ENCODE measurements around the gene MOBP. TPM values are rescaled to one million over a fixed set of nuclear protein-coding genes. Genes with fewer than 3 reads are reported as not detected.
"Not testable (repeated sequence)": the region's sequence is repeated elsewhere in the genome, so short reads cannot be mapped to it uniquely, and the experiment has no call there.

The MOBP gene, protein sequence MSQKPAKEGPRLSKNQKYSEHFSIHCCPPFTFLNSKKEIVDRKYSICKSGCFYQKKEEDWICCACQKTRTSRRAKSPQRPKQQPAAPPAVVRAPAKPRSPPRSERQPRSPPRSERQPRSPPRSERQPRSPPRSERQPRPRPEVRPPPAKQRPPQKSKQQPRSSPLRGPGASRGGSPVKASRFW
- not detected for polyA plus RNA-seq (2012; ENCODE audit: insufficient read depth, insufficient read length, low read depth)

DNA sequence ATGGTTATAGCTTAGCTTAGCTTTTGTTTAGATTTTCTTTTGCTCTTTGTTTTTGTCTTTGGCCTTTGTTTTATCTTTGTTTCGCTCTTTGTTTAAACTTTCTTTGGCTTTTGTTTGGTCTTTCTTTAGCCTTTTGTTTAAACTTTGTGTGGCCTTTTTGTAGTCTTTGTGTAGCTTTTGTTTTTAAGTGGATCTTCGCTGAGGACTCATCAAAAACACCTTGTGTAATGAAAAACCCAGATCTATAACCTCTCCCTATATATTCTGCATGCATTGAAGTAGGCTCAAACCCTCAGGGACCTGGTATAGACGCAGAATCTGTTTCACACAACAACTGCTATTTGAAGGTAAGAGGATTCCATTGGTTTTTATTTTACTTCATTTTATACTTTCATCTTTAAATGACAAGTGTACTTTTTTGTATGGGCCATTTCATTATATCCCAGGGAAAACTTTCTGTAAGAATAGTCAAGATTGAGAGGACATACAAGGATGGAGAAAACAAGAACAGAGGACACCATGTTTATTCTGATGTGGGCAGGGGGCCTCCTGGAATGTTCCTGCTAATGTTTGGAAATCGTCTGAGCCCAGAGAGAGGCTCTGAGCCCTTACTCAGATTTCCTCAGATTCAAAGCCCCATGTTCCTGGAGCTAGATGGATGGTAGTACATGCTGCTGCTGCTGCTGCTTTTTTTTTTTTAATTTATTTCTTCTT lies at the start of gene MOBP:
TSS of gene MOBP (plus strand) at position 287 of the 714 bp plus-strand sequence. CDS start 34,390 bp downstream, outside the sequence.
- no peak for DNase-seq
- TF ChIP-seq CTCF (IDR thresholded peaks at IDR 0.05; ENCODE audit: low read depth, low read length) = no peak
- H3K27me3 ChIP-seq = no peaks in the 10 kb centered on the region

DNA sequence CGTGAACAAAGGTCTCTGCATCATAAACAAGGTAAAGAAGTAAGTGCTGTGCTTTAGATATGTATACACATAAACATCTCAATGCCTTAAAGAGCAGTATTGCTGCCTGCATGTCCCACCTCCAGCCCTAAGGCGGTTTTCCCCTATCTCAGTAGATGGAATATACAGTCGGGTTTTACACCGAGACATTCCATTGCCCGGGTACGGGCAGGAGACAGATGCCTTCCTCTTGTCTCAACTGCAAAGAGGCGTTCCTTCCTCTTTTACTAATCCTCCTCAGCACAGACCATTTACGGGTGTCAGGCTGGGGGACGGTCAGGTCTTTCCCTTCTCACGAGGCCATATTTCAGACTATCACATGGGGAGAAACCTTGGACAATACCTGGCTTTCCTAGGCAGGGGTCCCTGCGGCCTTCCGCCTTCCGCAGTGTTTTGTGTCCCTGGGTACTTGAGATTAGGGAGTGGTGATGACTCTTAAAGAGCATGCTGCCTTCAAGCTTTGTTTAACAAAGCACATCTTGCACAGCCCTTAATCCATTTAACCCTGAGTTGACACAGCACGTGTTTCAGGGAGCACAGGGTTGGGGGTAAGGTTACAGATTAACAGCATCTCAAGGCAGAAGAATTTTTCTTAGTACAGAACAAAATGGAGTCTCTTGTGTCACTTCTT lies 48.8 kb upstream of the MOBP start:
- DNase-seq; H3K27me3 ChIP-seq; H3K4me1 ChIP-seq; H3K9me3 ChIP-seq; H3K36me3 ChIP-seq; H3K4me3 ChIP-seq (ENCODE audit: low read depth, low read length): not testable (repeated sequence)

More for the DNA sequence above, at the start of gene MOBP:
- H3K4me1 ChIP-seq = no peaks in the 10 kb centered on the region
- no peaks in the 10 kb centered on the region for H3K9me3 ChIP-seq
- H3K4me3 ChIP-seq (ENCODE audit: low read depth, low read length) = no peak within 1 kb of the TSS
- H3K36me3 ChIP-seq = no peaks in the 10 kb centered on the region

- Histone ChIP-seq H3K4me1 (peaks cover 2% of the 10 kb centered on the region; the same call in 1 of the 2 replicates), H3K4me3 (ENCODE audit: low read depth, low read length) (no peak overlapping the region), H3K36me3 (no peaks in the 10 kb centered on the region), H3K9me3 (no peaks in the 10 kb centered on the region), H3K27me3 (no peaks in the 10 kb centered on the region)
- no peak for TF ChIP-seq CTCF (IDR thresholded peaks at IDR 0.05; ENCODE audit: low read depth, low read length)
- DNase-seq = no peak
Measured at GRCh38 chr3:39419742-39420315, 47.7 kb upstream of the MOBP start.

DNA sequence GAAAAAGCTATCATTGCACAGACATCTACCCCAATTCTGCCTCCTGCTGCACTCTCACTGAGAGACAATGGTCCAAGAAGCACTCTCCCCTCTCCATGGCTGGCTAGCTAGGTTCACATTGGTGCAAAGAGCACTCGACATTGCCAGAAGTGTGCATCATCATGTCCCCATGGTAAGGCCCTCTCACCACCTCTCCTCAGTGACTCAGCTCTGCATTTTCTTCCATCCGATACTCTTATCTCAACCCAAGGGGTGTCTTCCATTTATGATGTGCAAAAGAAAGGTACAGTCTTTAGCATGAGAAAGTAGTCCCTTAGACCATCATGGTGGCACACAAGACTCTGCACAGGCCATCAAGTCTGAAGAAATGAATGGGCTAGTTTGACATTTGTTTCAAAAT lies 46.9 kb upstream of the MOBP start:
- Histone ChIP-seq H3K4me1 (peaks cover 2% of the 10 kb centered on the region; the same call in 1 of the 2 replicates), H3K27me3 (no peaks in the 10 kb centered on the region), H3K4me3 (ENCODE audit: low read depth, low read length) (no peak overlapping the region), H3K9me3 (no peaks in the 10 kb centered on the region), H3K36me3 (no peaks in the 10 kb centered on the region)
- DNase-seq = no peak
- TF ChIP-seq CTCF (IDR thresholded peaks at IDR 0.05; ENCODE audit: low read depth, low read length) = no peak

DNA sequence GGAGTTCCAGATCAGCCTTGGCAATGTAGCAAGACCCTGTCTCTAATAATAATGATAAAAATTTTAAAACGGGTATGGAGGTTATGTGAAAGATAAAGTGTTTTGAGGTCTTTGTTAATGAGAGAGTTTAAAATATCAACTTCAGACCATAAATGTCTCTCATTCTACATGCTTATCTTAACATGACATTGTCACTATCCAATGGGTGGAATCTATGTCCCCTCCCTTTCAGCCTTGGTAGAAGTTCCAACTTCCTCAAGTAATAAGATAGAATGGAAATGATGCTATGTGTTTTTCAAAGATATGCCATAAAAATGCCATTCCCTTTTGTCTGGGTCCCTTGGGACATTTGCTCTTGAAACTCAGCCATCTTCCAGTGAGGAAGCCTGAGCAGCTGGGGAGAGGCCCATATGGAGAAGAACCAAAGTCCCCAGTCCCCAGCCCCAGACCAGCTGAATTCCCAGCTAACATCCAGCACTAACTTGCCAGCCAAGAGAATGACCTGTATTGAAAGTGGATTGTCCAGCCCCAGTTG lies 44.0 kb upstream of the MOBP start:
- no peaks in the 10 kb centered on the region for H3K27me3 ChIP-seq
- H3K36me3 ChIP-seq = no peaks in the 10 kb centered on the region
- no peak overlapping the region for H3K4me3 ChIP-seq (ENCODE audit: low read depth, low read length)
- DNase-seq = no peak
- no peak for TF ChIP-seq CTCF (IDR thresholded peaks at IDR 0.05; ENCODE audit: low read depth, low read length)
- H3K4me1 ChIP-seq = no peaks in the 10 kb centered on the region
- no peaks in the 10 kb centered on the region for H3K9me3 ChIP-seq

DNA sequence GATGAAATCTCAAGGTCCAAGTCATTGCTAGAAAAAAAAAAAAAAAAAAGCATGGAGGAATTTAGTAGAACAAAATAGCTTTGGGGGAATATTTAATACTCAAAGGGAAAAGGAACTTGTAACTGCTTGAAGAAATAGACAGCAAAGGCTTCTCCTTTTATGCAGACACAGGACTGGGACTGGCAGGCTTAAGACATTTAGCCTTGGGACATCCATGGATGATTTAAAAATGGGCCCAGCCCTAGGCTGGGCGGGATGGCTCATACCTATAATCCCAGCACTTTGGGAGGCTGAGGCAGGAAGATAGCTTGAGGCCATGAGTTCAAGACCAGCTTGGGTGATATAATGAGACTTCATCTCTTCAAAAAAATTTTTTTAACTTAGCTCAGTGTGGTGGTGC lies 41.2 kb upstream of the MOBP start:
- no peaks in the 10 kb centered on the region for H3K36me3 ChIP-seq
- no peaks in the 10 kb centered on the region for H3K9me3 ChIP-seq
- TF ChIP-seq CTCF (IDR thresholded peaks at IDR 0.05; ENCODE audit: low read depth, low read length) = no peak
- no peak overlapping the region for H3K4me3 ChIP-seq (ENCODE audit: low read depth, low read length)
- DNase-seq = no peak
- no peaks in the 10 kb centered on the region for H3K4me1 ChIP-seq
- no peaks in the 10 kb centered on the region for H3K27me3 ChIP-seq

Measured in BE2C (cell line).